GM19455 (cell line): ENCODE data around the gene AADACL4.
"Not testable (repeated sequence)": the region's sequence is repeated elsewhere in the genome, so short reads cannot be mapped to it uniquely, and the experiment has no call there.

Experiments used
- ATAC-seq: cut with Tn5 transposase; IDR thresholded peaks from one replicate; pipeline ENCODE4 v1.9.1; 2021; ENCODE audit not compliant: unreplicated experiment

The AADACL4 gene

GRCh38 chr1:12629511-12629956 is 14.4 kb upstream of the AADACL4 start:
- no peak for ATAC-seq

DNA sequence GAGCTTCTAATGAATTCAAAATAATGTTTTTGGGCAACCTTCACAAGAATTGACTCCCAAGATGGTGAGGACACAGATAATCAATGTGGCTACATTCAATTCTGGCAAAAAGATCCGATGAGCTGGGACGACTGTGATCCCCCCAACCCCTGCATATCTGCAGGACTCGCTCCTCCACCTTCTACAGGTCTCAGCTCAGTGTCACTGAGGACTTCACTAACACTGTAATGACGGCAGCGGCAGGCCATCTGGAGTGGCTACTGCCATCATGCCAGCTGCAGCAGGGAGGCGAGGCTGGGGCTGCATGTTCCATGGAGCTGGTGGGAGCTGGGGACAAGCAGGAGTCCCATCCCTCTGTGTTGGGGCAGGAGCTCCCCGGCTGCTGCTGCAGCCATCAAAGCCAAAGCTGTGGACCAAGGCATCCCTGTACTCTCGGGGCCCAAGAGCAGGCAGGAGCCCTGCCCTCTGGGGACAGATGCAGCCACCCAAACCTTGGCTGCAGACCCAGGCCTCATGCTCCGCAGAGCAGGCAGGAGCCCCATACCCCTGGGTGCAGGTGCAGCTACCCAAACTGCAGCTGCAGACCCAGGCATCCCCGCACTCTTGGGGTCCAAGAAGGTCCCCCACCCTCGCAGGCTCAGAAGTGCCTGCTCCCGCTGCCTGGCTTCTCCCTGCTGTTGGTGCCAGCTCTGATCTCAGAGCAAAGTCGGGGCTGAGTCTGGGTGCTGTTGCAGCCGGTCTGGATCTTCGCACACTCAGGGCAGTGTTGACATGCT is 13.7 kb upstream of the AADACL4 start:
- no peak for ATAC-seq

- ATAC-seq = no peak
Observed at GRCh38 chr1:12630946-12631530, 12.8 kb upstream of the AADACL4 start.

GRCh38 chr1:12631571-12631970 is 12.3 kb upstream of the AADACL4 start:
- ATAC-seq = no peak

- no peak for ATAC-seq
Observed at GRCh38 chr1:12634156-12634555, 9.7 kb upstream of the AADACL4 start.

DNA sequence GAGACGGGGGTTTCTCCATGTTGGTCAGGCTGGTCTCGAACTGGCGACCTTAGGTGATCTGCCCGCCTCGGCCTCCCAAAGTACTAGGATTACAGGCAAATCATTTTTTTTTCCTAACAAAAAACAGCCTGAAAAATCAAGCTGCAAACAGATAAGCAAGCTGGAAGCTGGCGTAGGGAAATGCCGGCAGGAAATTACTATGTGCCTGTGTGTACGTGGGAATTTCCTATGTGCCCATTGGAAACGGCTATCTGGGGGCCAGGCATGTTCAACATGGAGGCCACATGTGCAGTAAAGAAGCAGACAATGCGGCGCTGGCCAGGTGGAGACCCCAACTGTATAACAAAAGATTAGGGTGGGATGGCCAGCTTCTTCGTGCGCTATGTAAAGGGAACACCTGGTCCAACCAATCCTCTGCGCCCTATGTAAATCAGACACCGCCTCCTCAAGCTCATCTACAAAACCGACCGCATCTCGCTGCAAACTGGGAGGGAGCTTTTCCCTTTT is 9.1 kb upstream of the AADACL4 start:
- no peak for ATAC-seq

- no peak for ATAC-seq
Observed at GRCh38 chr1:12636098-12636950, 7.6 kb upstream of the AADACL4 start.

- no peak for ATAC-seq
Observed at GRCh38 chr1:12637693-12638092, 6.2 kb upstream of the AADACL4 start.

DNA sequence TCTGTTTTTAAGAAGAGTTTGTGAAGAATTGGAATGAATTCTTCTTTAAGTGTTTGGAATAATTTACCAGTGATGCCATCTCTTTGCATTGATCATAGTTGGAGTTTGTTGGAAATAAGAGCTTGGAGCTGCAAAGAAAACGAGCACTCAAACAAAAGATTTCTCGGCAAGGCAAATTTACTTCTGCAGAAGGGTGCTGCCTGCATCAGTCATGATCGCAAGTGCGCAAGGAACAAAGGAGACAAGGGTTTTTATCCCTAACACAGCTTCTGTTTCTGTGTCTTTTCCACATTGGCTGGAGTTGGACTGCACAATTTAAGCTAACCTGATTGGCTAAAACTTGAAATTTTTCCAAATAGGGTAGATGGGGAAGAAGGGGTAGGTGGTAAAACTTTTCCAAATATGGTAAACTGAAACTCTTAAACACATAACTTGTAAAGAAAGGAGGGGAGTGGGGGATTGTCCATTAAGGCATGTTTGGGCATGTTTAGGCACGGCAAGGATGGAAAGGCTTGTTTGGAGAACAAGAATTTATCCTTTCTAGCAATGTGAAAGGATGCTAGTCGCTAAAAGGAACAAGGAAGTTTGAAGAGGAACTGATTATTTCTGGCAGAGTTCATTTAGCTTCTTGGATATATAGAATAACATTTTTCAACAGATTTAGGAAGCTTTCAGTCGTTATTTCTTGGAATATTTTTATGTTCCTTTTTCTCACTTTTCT is 3.5 kb upstream of the AADACL4 start:
- ATAC-seq = no peak

DNA sequence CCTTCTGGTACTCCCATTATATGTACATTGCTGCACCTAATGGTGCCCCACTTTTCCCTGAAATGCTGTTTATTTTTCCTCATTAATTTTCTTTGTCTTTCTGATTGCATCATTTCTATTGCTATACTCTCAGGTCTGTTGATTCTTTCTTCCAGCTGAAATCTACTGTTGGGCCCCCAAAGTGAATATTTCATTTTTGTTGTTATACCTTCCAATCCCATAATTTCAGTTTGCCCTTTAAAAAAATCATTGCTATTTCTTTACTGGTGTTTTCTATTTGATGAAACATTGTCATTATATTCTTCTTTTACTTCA is 3.0 kb upstream of the AADACL4 start:
- ATAC-seq = no peak

- no peak for ATAC-seq
Observed at GRCh38 chr1:12643079-12643478, 806 bp upstream of the AADACL4 start.

DNA sequence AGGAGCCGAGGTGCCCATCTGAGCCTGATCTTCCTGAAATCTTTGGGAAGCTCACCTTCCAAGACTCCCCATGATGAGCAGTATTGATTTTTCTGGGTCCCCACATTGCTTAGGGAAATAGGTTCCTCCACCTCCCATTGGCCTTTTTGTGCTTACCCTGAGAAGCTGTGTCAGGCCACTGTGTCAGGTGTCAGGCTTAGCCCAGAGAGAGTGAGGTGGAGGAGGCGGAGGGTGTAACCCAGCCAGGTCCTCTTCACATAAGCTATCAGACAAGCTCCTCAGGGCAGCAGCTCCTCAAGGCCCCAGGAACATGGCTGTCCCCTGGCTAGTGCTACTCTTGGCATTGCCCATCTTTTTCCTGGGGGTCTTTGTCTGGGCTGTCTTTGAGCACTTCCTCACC is 352 bp downstream of the AADACL4 start:
- ATAC-seq = no peak

GRCh38 chr1:12644829-12645228 is 944 bp downstream of the AADACL4 start:
- ATAC-seq = no peak

- not testable (repeated sequence) for ATAC-seq
Observed at GRCh38 chr1:12645401-12645800, 1.5 kb downstream of the AADACL4 start.

DNA sequence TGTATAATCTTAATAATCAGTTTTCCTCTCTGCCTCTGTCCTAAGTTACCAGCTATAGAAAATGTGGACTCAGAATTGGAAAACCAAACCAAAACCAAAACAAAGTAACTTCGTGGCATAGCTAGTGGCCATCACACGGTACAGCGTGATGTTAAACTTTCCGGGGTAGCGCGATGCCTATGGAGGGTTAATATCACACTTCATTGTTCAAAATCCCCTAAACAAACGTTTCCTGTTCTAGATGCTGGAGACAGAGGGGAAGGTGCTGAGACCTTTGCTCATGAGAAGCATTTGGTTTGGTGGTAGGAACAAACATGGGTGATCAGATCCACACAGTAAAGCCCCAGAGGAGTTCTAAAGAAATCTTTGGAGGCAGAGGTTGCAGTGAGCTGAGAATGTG is 4.9 kb downstream of the AADACL4 start:
- no peak for ATAC-seq

DNA sequence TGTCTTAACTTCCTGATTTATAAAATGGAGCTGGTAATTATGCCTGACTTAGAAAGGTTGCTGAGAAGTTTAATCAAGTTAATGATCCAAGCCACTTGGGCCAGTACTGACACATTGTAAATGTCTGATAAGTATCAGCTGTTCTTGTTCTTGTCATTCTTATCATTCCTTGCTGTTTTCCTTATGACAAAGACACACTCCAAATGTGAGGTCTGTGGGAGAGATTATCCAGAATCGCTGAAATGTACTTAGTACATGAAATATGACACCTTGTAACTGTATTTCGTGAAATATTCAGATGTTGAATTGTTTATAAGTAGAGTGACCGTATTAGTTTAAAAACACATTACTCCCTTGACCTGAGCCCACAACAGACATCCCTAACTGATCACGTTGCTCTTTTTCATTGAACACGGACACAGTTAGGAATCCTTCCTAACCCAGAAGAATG is 6.1 kb downstream of the AADACL4 start:
- ATAC-seq = no peak

DNA sequence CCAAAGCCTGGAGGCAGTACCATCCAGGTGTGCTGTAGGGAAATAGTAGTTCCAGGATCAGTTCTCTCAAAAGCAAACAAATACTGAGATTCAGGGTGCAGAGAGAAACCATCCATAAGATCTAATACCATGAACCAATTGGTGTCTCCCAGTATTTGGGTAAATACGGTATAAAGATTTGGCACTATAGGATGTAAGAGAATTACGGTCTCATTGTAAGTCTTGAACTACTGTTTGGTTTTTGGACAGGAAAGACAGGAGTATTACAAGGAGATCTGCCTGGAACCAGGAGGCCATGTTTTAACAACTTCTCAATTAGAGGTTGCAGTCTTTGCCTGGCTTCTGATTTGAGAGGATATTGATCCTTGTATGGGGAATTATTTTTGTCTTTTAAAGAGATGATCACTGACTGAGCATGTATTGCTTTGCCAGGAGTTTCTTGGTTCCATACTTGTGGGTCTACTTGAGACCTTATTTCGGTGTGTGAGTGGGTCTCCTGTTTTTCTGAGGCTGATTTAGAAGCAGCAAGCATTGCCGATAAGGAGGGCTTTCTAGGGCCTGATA is 10.2 kb downstream of the AADACL4 start:
- ATAC-seq = no peak

- no peak for ATAC-seq
Observed at GRCh38 chr1:12654657-12655056, 10.8 kb downstream of the AADACL4 start.

DNA sequence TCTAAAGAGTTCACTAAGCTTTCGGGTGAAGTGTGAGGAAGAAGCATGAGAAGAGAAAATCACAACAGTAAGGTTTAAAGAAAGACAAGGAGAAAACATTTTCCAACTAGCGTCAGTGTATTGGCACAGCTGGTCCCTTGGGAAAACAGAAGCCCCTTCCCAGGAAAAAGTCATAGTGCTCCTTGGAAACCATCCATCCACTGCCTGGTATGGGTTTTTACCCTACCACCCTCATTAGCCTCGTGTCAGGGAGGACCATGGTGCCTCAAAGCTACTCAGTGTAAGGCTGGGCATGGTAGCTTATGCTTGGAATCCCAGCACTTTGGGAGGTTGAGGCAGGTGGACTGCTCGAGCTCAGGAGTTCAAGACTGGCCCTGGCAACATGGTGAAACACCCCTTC is 12.7 kb downstream of the AADACL4 start:
- ATAC-seq = no peak

DNA sequence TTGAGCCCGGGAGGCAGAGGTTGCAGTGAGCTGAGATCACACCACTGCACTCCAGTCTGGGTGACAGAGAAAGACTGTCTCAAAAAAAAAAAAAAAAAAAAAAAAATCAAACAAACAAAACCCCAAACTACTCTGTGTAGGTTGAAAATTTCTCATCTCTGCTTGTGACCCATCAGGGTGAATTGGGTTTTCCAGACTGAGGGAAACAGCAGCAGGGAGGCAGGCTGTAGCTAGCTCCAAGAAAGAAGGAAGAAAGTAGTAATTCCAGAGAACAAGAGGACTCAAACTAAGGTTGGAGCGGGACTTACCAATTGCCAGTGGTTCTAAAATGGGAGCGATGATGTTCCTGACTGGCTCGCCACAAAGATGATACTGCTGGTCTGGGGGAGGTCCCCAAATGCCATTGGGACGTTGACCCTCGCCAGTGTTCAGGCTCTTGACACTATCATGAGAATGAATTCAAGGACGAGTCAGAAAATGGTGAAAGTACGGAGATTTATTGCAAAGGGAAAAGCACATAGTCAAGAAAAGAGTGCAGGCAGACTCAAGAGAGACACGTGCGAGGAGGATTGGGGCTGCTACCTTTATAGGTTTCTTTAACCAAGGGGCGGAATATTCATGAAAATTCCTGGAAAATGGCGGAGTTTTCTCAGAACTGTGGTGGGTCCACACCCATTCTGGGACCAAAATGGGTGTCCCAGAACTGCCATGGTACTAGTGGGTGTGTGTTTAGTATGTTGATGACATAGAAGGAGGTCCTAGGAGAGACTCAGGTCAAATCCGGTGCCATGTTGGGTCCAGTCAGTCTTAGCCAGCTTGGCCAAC is 13.4 kb downstream of the AADACL4 start:
- ATAC-seq = no peak
